Neutrophil (primary cell): Measurements from ENCODE around the gene DMXL2.

Experiments used
- H3K27ac ChIP-seq: fragments of 200-600 bp; sonication (generic); 2 replicates; pipeline ENCODE4 v1.5.1; 2016; ENCODE audit warnings: mild to moderate bottlenecking, moderate library complexity
- H3K27me3 ChIP-seq: fragments of 200-600 bp; sonication (generic); 2 replicates; pipeline ENCODE4 v1.6.0; 2016; ENCODE audit warnings: mild to moderate bottlenecking
- H3K36me3 ChIP-seq: fragments of 200-600 bp; sonication (generic); 2 replicates; pipeline ENCODE4 v1.5.1; 2017
- H3K4me1 ChIP-seq, 2 experiments: fragments of 200-600 bp in 1 of 2; sonication (generic) in 1 of 2; 1 replicate in 1 of 2; 2 replicates in 1 of 2; pipeline versions ENCODE4 v1.5.1 to v1.6.1; 2013 to 2016; ENCODE audit warnings: low read depth in 1 of 2, low read length in 1 of 2, mild to moderate bottlenecking in 1 of 2, moderate library complexity in 1 of 2; ENCODE audit not compliant: control insufficient read depth in 1 of 2, insufficient read depth in 1 of 2
- H3K4me3 ChIP-seq, 2 experiments: fragments of 200-600 bp in 1 of 2; sonication (generic) in 1 of 2; 1 replicate in 1 of 2; 2 replicates in 1 of 2; pipeline ENCODE4 v1.5.1; 2013 to 2016; ENCODE audit warnings: low read depth in 1 of 2, low read length in 1 of 2, mild to moderate bottlenecking in 1 of 2, moderate library complexity in 1 of 2
- H3K9me3 ChIP-seq: fragments of 200-600 bp; sonication (generic); 2 replicates; pipeline ENCODE4 v1.5.1; 2016
- CTCF ChIP-seq: fragments of 200-600 bp; sonication (generic); IDR thresholded peaks from 2 replicates; pipeline ENCODE4 v1.5.1; 2016; ENCODE audit warnings: antibody characterized with exemption

DMXL2 gene

GRCh38 chr15:51414256-51414860 lies 208.2 kb downstream of the DMXL2 start:
- H3K36me3 ChIP-seq, result no peaks in the 10 kb centered on the region
- H3K27me3 ChIP-seq, result peaks cover 7% of the 10 kb centered on the region
- H3K4me1 ChIP-seq, result no peaks in the 10 kb centered on the region
- H3K27ac ChIP-seq, result no peak overlapping the region
- no peak for TF ChIP-seq CTCF
- no peaks in the 10 kb centered on the region for H3K9me3 ChIP-seq
- no peak overlapping the region for H3K4me3 ChIP-seq

- no peak overlapping the region for H3K4me3 ChIP-seq
- TF ChIP-seq CTCF, result no peak
- H3K27me3 ChIP-seq, result peaks cover 17% of the 10 kb centered on the region
- no peak overlapping the region for H3K27ac ChIP-seq
- peaks cover 12 to 13% of the 10 kb centered on the region in 2 experiments for H3K4me1 ChIP-seq
- no peaks in the 10 kb centered on the region for H3K36me3 ChIP-seq
- no peaks in the 10 kb centered on the region for H3K9me3 ChIP-seq
Observed at GRCh38 chr15:51405693-51406523, 216.7 kb downstream of the DMXL2 start.

- no peaks in the 10 kb centered on the region for H3K36me3 ChIP-seq
- no peak for TF ChIP-seq CTCF
- no peak overlapping the region for H3K27ac ChIP-seq
- peaks cover 10% of the 10 kb centered on the region for H3K27me3 ChIP-seq
- peaks cover 15% of the 10 kb centered on the region in 2 experiments for H3K4me1 ChIP-seq
- H3K4me3 ChIP-seq, result no peak overlapping the region
- H3K9me3 ChIP-seq, result no peaks in the 10 kb centered on the region
Observed at GRCh38 chr15:51403946-51404695, 218.4 kb downstream of the DMXL2 start.

- no peaks in the 10 kb centered on the region for H3K36me3 ChIP-seq
- TF ChIP-seq CTCF, result no peak
- H3K4me3 ChIP-seq, result no peak overlapping the region
- H3K4me1 ChIP-seq, result peaks cover 15% of the 10 kb centered on the region in 2 experiments
- no peaks in the 10 kb centered on the region for H3K9me3 ChIP-seq
- no peak overlapping the region for H3K27ac ChIP-seq
- peaks cover 10% of the 10 kb centered on the region for H3K27me3 ChIP-seq
Observed at GRCh38 chr15:51403072-51403878, 219.3 kb downstream of the DMXL2 start.

GRCh38 chr15:51401872-51402517 lies 220.6 kb downstream of the DMXL2 start:
- no peak overlapping the region for H3K4me3 ChIP-seq
- peaks cover 15% of the 10 kb centered on the region in 2 experiments for H3K4me1 ChIP-seq
- no peaks in the 10 kb centered on the region for H3K36me3 ChIP-seq
- TF ChIP-seq CTCF, result peak; percentile 24
- no peaks in the 10 kb centered on the region for H3K9me3 ChIP-seq
- peaks cover 10% of the 10 kb centered on the region for H3K27me3 ChIP-seq
- no peak overlapping the region for H3K27ac ChIP-seq
